GM19467 (cell line): ENCODE measurements around the gene SMDT1.
A peak's percentile ranks its signal among the peaks of the same experiment; 100 is the strongest.
"Not testable (repeated sequence)": the region's sequence is repeated elsewhere in the genome, so short reads cannot be mapped to it uniquely, and the experiment has no call there.

Experiments used
- ATAC-seq: cut with Tn5 transposase; IDR thresholded peaks from one replicate; pipeline ENCODE4 v1.9.1; 2021; ENCODE audit warnings: mild to moderate bottlenecking, moderate library complexity; ENCODE audit not compliant: unreplicated experiment

The SMDT1 gene

DNA sequence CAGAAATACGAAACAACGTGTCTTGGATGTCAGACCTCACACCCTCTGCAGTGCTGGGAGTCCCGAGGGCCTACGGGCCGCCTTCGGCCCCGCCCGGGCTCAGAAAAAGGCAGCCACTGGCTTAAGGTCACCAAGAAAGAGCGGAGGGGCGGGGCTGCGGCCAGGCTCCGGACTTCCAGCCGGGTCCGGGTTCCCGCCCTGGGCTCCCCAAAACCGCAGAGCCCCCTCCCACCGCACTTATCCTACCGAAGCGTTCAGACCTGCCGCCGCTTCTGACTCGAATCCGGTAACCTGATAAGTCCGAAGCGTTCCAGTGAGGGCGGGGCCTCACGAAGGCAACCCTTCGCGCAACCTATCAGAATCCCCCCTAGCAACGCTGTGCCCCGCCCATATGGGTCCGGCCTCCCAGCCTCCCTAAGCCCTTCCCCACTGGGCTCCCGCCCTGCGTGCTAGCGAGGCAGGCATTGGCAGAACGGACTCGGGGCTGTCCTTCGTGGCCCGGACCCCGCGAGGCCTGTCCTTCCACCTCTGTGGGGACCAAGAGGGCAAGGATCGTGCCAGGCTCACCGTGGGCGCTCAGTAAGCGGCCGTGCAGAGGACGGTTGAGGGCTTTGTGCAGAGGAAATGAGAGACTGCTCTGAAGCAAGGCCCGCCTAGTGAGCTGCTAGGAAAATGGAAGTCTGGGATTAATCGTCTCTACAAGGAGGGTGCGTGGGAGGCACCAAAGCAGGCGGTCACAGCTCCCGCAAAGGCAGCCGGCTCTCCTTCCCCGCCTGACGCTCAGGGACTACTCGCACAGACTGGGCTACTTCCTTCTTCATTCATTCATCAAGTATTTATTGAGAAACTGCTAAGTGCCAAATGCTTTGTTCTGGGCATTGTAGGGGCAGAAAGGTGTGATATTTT lies 8.7 kb upstream of the SMDT1 start, which contains the start of gene NAGA:
Gene NAGA (minus strand): TSS at position 296 of the 906 bp plus-strand sequence. CDS start 515 bp downstream, outside the sequence.
- peak; percentile 82 for ATAC-seq

DNA sequence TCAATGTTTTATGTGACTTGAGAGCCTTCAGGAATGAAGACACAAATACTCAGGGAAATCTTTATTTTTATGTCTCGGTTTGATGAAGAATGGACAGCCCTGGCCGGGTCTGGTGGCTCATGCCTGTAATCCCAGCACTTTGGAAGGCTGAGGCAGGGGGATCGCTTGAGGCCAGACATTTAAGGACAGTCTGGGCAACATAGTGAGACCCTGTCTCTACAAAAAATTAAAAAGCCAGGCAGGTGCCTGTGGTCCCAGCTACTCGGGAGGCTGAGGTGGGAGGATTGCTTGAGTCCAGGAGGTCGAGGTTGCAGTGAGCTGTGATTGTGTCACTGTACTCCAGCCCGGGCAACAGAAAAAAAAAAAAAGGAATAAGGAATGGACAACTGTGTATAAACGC lies 8.0 kb upstream of the SMDT1 start:
- ATAC-seq, result not testable (repeated sequence)

DNA sequence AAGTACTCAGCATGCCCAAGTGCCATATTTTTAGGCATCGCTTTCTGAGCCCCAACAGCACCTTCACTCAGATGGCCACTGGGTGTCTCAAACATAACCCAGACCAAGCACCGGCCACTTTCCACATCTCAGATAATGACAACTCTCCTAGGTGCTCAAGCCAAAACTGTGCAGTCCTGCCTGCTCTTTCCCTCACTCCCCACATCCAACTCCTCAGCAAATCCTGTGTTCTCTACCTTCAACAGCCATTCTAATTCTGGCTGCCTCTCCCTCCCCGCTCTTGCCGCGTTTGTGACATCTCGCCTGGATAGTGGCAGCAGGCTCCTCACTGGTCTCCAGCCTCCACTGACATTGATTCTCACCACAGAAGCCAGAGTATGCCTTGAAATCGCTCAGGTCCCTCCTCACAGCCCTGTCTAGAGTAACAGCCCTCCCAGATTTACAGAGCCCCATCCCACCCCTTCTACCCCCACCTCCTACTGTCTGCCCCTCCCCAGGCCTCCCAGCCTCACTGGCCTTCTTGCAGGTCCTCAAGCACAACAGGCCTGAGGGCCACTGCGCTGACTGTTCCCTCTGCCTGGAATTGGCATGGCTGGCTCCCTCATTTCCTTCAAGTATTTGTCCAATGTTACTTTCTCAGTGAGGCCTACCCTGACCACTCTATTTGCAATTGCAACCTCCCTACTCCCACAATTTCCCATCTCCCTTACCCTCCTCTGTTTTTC lies 6.7 kb upstream of the SMDT1 start:
- ATAC-seq, result no peak

DNA sequence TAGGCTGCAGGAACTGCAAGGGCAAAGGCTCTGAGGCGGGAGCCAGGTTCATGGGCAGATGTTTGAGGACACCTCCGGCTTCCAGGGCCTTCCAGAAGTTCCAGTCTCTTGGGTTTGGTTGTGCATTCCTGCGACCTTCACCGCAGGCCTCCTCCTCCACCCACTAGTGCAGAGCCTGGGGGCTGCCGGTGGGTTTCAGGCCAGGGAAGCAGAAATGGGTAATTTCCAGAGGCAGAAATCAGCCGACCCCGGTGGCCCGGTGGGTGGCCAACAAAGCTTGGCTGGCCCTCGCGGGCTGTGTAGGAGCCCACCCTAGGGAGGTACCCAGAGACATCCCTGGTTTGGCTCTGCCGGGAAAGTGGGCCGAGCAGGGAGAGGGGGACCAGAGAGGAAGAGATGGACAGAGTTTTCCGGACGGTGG lies 5.9 kb upstream of the SMDT1 start:
- ATAC-seq, result no peak

DNA sequence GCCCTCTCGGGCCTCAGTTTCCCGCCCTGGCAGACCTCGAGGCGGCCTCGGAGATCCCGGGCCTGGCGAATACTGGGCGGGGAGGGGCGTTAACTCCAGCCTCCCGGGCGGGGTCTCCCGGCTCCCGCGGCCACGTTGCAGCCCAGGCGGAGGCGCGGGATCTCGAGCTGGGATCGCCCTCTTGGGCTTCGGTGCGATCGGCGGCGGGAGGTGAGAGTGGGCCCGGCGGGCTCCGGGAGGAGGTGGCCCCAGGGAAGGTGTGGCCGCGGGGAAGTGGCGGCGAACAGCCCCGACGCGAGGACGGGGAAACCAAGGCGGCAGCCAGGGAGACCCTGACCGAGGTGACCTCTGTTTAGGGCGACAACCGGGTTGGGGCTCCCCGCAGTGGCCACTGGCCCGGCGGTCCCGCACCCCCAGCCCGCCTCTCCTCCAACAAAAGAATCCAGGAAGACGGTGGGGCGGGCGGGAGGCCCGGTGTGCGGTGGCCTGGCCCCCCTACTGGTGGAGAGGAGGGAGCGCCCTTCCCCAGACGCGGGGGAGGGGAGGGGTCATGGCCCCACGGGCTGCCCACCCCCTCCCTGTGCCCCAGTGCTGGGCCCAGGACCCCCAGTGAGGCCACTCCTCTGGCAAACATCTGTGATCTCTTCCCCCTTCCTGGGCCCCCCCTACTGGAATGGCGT lies 5.2 kb upstream of the SMDT1 start, which contains the start of gene PHETA2:
Gene PHETA2 (plus strand): TSS at position 117 of the 680 bp plus-strand sequence. CDS start 3,046 bp downstream, outside the sequence.
- ATAC-seq, result no peak

DNA sequence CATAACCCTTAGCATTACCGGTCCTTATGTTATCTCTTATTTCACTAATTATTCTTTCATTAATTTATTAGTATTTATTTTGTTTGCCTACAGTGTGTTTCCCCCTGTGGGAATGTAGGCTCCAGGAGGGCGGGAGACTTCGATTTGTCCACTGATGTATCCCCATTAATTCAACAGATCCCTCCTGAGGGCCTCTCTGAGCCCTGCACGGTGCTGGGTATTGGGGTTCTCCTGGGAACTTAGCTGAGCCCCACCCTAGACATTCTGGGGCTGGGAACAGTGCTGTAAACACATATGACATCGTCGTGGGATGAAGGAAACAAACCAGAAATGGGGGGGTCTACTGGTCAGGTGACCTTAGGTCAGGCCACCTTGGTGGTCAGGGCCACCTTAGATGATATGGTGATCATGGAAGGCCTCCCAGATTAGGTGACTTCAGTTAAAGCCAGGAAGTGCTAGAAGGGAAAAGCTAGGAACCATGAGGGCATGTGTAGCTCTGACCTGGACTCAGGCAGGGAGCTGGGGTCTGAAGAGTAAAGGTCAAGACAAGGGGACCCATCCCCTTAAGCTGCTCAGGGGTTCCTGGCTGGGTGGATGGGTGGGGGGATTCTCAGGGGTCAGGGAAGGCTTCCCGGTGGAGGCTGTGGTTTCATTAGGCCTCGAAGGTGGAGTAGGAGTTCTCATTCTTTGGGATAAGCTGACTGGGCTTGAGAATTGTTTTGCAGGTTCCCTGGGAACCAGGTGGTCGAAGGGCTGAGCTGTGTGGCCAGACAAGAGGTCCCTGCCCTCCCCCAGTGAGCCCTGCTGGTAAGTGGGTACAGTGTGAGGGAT lies 4.4 kb upstream of the SMDT1 start:
- ATAC-seq, result no peak

DNA sequence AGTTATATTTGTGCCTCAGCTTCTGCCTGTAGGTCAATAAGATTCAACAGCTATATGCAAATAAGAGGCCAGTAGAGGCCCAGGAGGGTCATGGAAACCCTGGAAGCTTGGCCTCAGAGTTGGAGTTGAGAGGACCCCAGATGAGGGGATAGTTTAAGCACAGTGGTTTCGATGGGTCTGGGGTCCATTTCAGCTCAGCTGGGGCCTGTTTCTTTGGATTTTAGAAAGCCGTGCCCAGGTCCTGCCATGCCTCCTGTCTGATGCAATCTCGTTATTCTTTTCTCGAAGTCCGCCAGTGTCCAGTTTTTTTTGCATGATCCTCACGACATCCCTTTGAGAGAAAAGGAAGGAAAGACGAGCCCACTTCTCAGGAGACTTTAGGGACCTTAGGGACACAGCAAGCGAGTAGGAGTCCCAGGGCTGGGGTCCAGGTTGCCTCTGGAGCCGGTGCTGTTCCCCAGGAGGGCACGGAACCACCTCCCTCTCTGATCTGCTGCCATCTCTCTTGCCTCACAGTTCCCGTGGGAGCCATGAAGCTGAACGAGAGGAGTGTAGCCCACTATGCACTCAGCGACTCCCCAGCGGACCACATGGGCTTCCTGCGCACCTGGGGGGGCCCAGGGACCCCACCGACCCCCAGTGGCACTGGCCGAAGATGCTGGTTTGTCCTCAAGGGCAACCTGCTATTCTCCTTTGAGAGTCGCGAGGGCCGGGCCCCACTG lies 2.6 kb upstream of the SMDT1 start:
- ATAC-seq, result no peak

DNA sequence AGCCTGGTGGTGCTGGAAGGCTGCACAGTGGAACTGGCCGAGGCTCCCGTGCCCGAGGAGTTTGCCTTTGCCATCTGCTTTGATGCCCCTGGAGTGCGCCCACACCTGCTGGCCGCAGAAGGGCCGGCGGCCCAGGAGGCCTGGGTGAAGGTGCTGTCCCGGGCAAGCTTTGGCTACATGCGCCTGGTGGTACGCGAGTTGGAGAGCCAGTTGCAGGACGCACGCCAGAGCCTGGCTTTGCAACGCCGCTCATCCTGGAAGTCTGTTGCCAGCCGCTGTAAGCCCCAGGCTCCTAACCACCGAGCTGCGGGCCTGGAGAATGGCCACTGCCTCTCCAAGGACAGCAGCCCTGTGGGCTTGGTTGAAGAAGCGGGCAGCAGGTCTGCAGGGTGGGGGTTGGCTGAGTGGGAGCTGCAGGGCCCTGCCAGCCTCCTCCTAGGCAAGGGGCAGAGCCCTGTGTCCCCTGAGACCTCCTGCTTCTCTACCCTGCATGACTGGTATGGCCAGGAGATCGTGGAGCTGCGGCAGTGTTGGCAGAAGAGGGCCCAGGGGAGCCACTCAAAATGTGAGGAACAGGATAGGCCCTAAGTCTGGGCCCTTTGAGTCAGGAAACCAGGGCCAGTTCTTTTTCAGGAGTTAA lies 1.9 kb upstream of the SMDT1 start:
- no peak for ATAC-seq

DNA sequence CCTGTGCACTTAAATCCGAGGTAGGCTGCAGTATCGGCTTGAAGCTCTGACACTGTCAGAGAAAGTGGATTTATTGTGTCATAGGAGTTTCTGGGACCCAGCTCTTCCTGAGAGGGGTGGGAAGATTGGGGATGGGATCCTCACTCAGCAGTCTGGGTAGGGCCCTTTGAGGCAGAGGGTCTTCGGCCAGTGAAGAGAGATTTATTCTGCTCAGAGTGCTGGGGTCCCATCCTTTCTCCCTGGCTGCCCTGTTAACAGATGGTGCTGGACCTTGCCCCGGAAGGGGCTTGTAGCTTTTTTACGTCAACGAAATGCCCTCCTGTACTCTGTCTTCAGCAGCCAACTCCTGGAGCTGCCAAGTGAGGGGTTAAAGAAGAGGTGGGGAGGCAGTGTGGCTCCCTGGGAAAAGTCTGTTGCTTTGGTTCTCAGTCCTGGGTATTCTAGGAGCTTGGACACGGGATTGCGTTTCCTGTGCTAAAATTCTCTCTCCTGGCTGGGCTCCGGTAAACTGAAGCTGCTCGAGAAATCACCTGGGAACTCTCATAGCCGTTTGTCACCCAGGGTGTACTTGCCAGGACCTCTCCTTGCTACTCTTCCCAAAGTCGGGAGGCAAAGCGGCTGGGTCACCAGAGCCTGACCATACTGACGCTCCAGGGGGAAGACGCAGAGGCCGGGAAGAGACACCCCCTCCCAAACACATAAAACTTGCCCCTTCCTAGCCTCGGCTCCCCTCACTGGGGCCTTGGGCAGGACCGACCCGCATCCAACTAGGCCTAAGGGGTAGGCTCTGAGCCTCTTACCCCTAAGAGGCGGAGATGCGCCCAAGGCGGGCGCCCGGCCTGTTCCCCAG lies 806 bp upstream of the SMDT1 start:
- no peak for ATAC-seq

DNA sequence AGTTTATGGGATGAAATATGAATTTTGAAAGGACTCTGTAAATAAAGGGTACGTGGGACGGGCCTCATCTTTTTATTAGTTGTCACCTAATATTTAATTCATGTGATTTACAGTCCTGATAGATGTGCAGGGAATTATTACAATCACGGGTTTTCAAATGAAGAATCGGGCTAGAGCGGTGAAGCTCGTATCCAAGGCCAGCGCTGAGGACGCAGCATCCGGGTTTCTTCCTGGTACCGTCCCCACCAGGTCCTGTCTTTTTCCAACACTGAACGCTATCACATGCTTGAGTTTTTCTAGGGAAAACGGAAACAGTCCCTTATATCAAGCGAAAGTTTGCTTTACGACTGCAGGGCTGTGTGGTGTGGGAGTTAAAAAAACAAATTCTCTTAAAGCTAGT lies 787 bp downstream of the SMDT1 start:
- no peak for ATAC-seq

DNA sequence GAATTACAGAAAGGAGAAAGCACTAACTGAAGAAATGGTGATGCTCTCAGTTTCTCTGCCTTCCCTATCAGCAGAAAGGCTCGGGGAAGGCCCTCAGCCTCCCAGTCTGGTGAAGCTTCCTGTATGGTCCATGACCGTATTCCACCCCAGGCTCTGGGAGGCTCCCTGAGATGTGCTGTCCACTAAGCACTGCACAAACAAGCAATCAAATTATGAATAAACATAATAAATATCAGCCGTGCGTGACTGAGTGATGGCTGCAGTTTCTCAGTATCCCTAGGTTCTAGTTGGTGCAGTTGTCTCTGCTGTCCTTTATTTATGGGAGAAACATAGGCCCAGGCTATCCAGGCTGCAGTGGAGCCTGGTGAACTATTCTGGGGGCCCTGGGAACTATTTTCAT lies 3.6 kb downstream of the SMDT1 start:
- no peak for ATAC-seq

DNA sequence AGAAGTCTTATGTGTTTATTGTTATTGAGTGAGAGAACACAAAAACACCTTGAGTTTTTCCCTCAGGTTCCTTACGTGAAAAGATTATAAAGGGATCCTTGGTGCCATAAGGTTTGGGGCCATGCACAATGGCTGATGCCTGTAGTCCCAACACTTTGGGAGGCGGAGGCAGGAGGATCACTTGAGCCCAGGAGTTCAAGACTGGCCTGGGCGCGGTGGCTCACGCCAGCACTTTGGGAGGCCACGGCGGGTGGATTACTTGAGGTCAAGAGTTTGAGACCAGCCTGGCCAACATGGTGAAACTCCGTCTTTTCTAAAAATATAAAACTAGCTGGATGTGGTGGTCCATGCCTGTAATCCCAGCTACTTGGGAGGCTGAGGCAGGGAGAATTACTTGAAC lies 5.4 kb downstream of the SMDT1 start:
- no peak for ATAC-seq

DNA sequence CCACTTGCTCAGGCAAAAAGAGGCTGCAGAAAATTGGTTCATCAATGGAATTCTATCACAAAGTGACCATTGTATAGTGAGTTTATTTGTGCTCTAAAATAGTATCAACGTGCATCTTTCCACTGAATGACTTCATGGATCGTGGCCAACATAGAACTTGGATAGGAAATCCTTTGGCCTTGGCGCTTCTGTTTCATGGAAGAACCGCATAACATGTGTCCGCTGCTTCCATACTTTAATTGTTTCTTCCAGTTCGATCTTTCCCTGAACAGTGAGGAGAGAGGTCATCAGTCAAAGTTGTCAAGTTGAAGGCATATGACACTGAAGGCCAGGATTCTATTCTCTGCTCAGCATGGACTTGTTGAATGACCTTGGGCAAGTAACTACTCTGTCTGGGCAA lies 6.6 kb downstream of the SMDT1 start:
- ATAC-seq, result no peak

DNA sequence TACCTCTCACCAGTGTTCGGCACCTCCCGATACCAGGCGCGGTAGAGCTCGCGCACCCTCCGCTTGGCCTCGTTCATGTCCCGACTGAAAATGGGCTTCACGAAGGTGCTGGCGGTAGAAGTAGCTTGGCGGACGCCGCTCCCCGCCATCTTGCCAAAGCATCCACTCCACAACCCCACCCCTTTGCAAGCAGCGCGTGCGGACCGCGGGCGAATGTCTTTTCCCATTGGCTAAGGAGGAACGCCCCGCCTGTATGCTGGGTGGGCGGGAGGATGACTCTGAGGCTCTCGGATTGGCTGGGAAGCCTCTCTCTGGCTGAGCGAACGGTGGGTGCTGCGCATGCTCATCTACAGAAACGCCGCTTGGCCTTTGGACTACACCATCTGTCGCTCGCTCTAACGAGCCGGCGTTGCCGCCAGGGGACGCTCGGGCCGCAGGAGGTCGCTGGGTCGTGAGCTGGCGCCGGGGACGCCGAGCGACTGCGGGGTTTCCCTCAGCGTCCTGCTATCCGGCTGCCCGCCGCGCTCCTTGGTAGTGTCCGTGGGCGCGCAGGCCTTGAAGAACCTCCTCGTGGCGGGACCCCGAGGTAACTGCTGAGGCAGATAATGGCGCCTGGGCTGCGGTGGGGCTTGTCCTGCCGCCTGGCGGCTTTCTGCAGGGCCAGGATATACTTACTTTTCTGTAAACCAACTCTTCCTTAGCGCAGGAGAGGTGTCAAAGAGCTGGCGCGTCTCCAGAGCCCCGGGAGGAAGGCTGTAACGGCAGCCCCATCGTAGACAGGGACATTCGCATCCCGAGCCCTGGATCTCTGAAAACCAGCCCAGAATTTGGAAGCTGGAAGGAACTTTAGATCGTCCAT lies 11.3 kb downstream of the SMDT1 start, which contains the start of gene NDUFA6:
Gene NDUFA6 (minus strand): TSS at position 177 of the 859 bp plus-strand sequence. CDS start 28 bp downstream, at position 149.
- ATAC-seq, result peak; percentile 92

DNA sequence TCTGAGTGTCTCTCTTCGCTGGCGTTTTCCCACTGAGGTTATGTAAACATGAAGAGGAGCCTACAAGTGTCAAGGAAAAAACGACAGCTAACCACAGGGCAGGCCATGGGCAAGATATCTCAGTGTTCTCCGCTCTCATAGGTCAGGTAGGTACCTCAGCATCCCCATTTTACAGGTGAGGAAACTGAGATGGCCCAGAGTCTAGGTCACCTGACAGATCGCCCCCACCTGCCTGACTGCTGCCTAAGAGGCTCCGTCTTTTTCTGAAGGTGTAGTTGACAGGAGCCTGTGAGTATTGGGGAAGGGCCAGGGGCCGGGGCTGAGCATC lies 11.9 kb downstream of the SMDT1 start:
- no peak for ATAC-seq

DNA sequence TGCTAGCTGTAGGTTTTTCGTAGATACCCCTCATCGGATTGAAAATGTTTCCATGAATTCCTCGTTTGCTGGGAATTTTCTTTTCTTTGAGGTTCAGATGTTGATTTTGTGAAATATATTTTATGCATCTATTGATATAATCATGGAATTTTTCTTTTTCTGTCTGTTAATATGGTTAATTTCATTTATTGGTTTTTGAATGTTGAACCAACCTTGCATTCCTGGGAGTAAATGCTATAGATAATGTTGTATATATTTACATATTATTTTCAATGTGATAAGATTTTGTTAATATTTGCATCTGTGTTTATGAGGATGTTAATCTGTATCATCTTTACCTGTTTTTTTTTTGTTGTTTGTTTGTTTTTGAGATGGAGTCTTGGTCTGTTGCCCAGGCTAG lies 21.7 kb downstream of the SMDT1 start:
- no peak for ATAC-seq

DNA sequence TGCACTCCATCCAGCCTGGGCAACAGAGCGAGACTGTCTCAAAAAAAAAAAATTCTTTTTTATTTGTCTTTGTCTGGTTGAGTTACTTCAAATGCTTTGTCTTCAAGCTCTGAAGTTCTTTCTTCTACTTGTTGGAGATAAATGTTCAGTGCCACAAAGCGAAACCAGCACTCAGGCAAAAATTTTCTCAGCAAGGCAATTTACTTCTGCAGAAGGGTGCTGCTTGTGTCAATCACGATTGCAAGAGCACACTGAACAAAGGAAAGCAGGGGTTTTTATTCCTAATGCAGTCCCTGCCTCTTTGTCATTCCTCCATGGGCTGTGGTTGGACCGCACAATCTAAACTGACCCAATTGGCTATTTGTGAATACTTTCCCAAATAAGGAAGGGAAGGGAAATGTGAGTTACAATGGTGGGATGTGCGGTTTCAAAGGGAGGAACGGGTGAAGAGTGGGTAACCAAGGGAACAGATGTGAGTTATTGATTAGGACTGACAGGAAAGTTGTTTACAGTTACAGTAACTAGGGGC lies 24.9 kb downstream of the SMDT1 start:
- ATAC-seq, result not testable (repeated sequence)
